Measurements from ENCODE around the gene MTPN.

MTPN gene

DNA sequence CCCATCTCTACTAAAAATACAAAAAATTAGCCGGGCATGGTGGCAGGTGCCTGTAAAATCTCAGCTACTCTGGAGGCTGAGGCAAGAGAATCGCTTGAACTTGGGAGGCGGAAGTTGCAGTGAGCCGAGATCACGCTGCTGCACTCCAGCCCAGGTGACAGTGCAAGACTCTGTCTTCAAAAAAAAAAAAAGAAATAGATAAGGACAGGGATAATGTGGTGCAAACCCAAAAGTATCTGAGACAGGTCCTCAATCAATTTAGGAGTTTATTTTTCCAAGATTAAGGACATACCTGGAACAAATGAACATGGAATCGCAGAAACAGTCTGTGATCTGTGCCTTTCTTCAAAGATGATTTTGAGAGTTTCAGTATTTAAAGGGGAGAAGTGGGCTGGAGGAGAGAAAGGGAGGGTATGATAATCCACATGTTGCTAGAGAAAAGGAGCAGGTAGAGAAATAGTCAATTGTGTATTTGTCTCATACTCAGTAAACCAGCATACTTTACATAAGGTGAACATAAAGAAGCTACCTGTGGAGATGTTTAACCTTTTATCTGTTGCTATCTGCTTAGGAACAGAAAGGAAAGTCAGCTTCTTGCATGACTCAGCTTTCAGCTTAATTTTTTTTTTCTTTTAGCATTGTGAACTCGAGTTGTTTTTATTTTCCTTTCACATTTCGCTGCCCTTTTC lies 4.9 kb upstream of the MTPN start:
- DNase-seq: no peak

DNA sequence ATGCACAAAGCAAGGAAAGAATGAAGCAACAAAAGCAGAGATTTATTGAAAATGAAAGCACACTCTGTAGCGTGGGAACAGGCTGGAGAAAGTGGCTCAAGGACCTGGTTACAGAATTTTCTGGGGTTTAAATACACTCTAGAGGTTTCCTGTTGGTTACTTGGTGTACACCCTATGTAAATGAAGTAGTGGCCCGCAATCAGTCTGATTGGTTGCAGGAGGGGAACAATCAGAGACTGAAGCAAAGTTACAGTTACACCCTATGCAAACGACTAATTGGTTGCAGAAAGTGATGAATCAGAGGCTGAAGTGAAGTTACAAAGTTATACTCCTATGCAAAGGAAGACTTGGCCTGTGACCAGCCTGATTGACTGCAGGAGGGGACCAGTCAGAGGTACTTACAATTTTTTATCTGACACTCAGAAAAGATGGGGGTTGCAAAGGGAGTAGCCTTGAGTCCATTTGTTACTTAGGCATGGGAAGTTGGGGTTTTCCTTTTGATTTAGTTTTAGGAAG lies 3.6 kb upstream of the MTPN start:
- DNase-seq: no peak

DNA sequence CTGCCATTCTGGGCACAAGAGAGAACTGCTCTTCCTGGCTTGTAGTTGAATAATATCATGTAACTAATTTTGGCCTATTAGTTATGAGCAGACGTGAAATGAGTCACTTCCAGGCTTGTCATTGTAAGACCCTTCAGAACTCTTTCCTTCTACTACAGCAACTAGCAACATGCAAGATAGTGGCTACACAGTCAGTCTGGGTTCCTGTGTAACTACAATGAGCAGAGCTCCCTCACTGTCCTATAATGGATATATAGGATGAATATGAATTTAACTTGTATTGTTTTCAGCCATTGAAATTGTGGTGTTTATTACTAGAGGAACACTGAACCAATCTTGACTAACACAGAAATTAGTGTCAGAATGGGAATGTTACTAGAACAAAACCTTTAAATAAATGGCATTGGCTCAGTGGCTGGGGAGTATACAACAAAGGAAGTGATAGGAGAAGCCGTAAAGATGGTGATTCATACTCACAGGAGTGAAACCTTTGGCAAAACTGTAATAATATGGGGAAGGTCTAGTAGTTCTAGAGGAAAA lies 2.9 kb upstream of the MTPN start:
- DNase-seq: no peak

DNA sequence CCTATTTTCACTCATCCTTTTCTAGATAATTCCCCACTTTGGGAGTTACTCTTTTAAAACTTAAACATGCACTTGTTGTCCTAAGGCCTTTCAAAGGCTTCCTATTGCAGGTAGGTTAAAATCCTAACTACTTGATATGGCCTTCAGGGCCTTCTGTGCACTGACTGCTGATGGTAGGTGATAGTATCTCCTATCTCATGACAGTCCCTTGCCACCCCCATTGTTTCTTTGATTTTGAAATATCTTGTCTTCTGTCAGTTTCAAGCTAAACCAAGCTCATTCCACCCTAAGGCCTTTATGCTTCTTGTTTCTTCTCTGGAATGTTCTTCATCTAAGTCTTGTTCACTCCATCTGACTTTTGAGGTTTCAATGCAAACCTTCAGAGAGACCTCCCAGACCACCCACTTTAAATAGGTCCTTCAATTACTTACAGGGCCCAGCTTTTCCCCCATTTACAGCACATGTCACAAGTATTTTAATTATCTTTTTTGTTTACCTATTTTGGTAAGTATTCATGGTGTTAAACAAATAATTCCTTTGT lies 2.4 kb upstream of the MTPN start:
- no peak for DNase-seq

DNA sequence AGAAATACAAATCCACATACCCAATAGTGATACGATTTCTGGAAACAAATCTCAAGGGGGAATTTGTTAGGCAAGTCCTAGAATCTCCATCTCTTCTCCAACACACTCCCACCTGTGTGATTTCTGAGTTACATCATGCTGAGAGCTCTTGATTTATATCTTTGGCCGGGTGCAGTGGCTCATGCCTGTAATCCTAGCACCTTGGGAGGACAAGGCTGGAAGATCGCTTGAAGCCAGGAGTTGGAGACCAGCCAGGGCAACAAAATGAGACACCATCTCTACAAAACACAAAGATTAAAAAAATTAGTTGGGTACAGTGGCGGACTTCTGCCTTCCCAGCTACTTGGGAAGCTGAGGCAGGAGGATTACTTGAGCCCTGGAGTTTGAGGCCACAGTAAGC lies 1.5 kb upstream of the MTPN start:
- no peak for DNase-seq

DNA sequence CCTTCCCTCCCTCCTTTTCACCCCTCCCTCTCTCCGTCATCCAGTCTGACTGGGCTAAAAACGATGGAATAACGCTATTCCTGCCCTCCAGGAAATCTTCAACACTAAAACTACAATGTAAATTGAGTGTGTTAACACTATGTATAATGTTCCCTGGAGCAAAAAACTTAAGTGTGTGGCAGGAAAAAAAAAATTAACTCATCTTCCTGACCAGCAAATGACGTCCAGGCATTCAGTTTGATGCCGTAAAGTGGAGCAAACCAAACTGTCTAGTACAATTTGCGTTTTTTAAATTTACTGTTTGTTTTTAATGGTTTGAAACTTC lies 545 bp upstream of the MTPN start:
- DNase-seq: no peak

DNA sequence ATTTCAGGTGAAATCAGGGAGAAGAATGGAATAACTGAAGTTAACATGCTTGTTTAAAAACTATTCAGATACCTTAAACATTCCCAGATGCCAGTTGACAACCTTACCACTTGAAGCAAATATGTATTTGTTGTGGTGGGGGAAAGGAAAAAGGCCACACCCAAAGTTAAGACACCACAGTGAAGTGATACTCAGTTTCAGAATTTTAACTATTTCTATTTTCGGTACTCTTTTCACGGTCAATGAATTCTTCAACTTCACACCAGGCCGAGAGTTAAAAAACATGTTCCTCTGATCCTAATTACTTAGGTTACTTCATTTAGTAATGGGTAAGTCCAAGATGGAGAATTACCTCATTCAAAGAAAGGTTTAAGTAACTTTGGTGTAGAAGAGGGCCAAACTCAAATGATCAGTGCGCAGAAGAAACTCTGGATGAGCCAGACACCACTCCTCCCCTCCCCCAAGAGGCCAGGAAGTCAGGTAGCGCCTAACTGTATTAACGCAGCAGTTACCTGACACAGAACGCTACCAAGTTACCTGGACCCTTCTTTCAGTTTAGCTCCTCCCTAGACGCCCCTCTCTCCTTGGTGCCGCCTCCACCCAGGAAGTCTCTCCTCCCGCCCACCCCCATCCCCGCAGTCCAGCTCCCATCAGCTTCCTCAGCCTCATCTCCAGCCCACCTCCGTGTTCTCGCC lies 700 bp downstream of the MTPN start:
- DNase-seq: peak in 3 of 51 donors; percentile 16 to 46 (median 30)

DNA sequence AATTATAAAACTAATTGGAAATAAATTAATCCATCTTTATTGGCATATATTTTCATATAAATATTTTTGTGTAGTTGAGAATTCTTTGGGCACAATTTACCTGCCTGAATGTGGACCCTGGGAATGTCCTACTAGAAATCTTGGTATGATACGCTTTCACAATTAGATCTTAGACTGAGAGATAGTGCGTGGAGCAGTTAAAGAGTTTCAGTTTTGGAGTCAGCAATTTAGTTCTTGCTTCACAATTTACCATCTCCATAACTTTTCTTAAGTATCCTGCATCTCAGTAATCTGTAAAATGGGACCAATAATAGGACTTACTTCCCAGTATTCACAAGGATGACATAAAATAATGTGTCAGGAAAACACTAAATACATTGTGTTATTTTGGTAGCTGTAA lies 2.0 kb downstream of the MTPN start:
- DNase-seq: no peak

DNA sequence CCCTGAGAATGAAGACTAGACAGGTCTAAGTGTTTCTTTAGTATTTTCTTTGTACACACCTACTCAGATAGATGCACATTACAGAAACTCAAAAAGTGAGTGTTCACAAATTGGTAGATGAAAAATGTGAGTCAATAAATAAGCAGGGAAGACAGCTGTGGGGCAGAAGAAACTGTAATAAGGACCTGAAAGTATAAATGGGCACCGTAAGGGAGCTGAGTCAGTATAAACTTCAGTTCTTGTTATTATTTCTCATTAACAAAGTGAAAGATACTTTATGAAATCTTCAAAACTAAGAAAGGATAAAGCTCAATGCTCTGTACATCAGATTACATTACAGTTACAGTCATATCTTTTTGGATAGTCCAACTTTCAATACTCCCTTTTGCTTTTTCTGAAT lies 2.5 kb downstream of the MTPN start:
- DNase-seq: no peak

DNA sequence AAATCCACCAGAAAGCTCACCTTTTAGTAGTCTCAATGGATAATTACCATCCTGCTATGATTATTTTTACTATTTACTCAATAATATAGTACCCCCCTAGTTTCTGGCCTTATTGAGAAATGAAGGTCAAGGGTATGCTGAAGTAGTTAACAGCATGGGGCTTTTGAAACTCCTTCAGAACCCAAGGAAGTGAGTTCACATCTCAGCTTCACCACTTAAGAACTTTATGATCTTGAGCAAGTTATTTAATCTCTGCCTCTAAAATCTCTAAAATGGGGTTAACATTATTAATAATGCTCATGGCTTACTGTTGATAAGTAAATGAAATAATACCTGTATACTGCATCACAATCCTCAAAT lies 5.8 kb downstream of the MTPN start:
- no peak for DNase-seq

DNA sequence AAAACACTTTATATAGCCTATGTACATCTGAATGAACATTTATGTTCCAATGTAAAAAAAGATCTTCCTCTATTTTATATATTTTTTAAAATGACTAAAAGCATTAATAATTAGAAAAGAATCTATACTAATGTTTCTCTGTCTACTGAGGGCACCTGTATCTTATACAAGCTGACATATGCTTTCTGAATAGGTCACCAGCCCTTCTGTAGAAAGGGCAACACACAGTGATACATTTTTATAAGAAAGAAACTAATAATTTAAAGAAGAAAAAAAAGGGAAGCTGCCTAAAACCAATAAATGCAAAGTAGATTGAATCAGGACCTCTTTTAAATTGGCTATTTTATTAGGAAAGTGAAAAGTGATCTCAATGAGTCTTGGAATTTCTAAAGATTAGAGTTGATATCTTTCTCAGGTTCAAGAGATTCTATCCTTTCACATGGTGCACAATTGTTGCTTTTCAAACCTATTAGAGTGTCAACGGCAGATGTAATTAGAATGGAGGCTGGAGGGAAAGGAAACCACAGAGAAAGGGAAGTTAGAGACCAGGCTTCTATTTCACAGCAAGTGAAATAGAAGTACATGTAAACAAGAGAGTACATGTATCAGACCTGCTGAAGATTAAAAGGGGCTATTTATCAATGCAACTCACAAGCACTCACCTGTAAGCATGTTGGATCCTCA lies 6.3 kb downstream of the MTPN start:
- DNase-seq: no peak

DNA sequence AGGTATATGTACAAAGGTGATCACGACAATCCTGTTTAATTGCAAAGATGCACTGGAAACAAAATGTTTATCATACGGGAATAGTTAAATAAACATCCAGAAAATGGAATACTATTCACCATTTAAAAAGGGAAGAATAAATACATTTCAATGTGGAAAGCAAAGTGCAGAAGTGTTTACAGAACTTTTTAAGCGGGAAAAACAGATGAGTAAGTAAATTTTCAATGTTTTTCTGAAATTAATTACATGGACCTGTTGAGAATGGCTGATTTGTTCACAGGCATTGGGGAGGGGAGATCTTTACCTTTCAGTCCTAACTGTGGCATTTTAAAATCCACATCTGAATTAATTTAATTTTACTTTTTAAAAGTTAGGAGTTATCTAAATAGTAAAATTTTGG lies 7.1 kb downstream of the MTPN start:
- no peak for DNase-seq

DNA sequence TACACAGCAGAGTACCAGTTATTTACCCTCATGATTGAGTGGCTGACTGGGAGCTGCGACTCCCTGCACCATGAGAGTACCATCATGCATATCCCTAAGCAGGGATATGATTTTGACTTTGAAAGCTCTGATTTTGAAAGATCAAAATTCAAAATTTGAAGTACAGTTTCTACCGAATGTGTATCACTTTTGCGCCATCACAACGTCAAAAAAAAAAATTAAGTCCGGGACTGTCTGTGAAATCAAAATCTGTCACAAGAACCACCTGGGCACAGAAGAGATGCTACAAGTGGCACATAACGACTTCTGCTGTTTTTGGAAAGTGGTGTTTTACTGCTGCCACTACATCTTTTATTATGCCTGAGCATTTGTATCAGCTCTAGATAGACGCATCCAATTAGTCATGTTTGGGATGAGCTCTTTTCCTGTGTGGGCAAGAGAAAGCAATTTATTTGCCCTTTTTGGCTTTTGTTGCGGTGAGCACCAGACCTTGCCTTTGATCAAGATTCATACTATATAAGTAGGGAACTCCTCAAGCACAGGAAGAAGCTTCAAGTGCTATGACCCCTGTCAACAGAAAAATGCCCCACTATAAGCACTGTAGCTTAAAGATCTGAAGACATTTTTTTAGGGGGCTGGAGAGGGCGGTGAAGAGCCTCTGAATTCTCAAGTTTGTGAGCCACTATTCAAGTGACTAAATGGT lies 10.7 kb downstream of the MTPN start:
- DNase-seq: no peak

DNA sequence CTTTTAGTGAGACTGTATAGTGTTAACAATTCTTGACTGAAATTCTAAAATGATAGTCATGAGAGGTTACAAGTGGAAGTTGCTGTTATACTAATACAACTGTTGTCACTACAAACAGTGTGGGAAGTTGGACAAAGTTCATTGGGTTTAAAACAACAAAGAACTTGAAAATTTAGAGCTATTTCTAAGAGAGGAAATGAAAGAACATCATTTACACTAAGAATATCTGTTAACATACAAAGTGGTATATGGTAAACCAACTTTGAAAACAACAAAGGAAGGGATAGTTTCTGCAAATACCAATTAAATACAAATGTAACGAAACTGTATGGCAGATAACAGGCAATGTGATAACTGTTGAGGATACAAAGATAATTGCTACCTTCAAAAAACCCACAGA lies 11.6 kb downstream of the MTPN start:
- DNase-seq: no peak

DNA sequence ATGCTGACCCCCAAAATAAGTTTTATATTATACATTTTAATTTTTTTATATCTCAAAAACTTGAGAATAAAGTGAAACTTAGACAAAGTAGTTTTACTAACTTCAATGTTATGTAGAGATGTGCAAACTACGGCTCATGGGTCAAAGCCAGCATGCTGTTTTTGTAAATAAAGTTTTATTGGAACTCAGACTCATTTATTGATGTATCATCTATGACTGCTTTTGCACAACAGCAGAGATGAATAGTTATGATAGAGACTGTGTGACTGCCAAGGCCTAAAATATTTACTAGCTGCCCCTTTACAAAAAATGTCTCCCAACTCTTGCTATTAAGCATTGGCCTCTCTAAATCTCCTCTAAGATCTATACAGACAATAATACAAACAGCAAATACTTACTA lies 12.4 kb downstream of the MTPN start:
- DNase-seq: no peak

DNA sequence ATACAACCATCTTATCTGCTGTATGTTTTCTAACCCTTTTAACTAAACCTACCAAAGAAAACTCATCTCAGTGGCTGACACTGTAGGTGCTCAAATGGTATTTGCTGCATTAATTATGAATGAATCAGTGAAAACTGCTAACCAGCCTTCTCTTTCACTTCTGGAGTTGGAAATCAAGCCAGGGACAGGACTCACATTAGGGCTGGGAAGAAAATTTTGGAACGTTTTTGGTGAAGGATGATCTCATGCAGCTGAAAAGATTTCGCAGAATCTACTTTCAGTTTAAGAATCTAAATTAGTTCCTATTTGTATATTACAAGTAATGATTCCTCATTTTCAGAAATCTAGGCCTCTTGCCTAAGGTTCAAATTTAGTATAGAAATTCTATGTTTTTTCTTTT lies 12.9 kb downstream of the MTPN start:
- DNase-seq: no peak

DNA sequence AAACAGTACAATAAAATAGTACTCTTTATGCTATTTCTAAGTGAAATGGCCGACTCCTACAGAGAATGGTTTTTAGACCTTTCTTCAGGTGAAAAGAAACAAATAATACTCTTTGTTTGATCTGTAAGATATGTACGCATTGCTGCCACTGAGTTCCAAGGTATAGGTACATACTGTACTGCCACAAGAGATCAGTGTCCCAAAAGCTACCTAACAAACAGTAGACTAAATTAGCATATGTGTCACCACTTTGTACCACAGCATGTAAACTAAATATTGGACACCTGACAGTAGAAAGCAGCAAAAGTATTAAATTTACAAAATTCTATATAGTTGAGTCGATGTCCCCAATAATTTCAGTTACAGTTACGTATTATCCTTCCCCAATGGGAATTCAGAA lies 14.4 kb downstream of the MTPN start:
- DNase-seq: no peak

DNA sequence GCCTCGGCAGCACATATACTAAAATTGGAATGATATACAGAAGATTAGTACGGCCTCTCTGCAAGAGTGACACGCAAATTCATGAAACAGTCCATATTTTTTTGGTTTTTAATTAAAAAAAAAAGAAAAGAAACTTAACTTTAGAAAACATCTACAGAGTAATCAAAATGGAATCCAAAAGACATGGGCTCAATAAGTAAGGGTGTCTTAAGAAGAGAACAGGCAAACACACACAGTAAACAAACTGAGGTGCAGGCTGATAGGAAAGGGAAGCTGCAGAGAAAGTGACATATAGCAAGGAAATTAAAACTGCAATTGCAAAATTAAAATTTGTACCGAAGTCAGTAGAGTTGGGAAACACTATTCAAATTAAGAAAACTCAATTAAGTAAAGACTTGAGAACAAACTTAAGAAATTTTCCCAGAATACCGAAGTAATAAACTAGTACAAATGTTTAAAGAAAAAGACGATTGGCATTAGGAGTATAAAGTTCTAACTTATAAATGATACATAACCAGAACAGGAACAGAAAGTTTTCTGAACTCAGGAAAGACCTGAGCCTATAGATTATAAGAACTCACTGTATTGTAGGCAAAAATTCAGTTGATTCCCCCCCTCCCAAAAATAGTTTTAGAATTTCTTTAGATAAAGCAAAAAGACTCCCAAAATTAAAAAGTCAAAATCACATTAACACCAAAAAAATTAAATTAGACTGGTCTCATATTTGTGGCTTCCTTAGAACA lies 16.3 kb downstream of the MTPN start:
- DNase-seq: no peak

DNA sequence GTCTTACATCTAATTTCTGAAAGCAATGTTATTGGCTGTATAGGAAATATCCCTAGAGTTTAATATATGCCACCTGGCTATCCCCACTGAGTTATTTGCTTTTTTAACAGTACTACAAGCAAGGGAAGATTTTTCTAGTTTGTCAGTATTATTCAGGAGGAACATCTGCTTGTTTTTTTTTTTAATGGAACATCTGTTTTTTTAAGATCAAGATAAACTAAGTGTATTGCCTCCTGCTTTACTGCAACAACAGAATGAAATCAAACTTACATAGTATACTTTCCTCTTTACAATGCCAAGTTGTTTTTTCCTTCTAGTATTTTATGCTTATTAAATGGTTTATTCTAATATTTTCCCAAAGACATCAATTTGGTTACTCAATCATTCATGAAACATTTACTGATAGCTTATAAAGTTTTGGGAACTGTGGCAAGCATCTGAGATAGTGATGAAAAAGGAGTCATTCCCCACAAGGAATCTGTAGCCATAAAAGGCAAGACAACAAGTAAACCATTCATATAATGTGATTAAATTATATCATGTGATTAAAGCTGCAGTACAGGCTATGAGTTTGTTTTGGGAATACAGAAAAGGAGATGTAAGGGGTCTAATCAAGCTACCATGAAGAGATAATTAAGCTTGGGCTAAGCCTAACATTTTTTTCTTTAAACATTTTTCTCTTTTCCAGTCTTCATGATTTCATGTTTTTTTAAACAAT lies 17.4 kb downstream of the MTPN start:
- DNase-seq: no peak

DNA sequence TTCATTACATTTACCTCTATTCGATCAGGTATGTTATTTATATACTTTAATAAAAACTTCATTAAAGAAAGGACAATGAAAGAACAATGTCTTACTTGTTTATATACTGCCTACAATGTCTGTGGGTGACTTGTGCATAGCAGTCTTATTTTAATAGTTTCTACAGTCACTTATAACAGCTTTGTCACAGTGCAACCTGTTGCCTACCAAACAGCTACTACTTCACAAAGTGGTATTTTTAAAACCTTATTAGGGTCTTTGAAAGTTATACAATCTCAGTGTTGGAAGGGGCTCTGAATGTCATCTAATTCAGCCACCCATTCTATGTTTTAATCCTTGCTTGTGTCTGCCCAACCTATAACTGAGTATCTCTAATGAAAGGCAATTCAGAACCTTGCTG lies 19.0 kb downstream of the MTPN start:
- DNase-seq: no peak

All from hypothalamus (tissue), 51 donors.